ENCODE measurements around the gene ONECUT1.

DNA sequence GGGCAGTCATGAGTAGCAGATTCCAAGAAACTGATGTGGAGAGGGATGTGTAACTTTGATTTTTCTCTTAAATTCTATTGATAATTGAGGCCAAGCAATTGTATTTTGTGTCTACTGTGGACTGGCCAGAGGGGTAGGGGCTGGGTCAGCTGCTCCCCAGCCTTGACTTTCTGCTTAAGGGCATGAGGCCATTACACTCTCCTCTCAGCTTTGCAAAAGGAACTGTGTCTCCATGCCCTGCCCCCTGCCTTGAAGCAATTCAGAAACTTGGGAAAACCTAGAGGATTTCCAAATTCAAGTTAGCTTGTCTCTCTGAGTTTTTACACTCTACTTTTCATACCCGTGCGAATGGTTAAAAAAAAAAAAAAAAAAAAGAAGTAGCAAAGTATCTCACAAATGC lies 38.6 kb downstream of the ONECUT1 start:
- no peak for TF ChIP-seq CTCF (IDR thresholded peaks at IDR 0.05; ENCODE audit: low read depth, low read length)
- no peak for TF ChIP-seq MAX (IDR thresholded peaks at IDR 0.05; ENCODE audit: low read depth, low read length)
- no peak for TF ChIP-seq POLR2A (IDR thresholded peaks at IDR 0.05; ENCODE audit: extremely low read depth, insufficient read length)
- no peak for TF ChIP-seq MYC (IDR thresholded peaks at IDR 0.05; ENCODE audit: low read depth, low read length)
